B cell (primary cell): ENCODE data around the gene ABLIM3. TPM values are rescaled to one million over a fixed set of nuclear protein-coding genes. Genes with fewer than 3 reads are reported as not detected.

Source experiments
- ATAC-seq: fragments of 200-7000 bp; cut with Tn5 transposase; one replicate; pipeline ENCODE4 v1.10.0; 2021; ENCODE audit warnings: low read depth, mild to moderate bottlenecking, moderate number of reproducible peaks, moderate library complexity
- CTCF ChIA-PET: fragments of 350-600 bp; sonication (Branson Sonifier 250); formaldehyde crosslinking; loops from one replicate; lab custom pipeline; 2021; ENCODE audit warnings: antibody characterized with exemption, inconsistent platforms; lab: Charles Lee
- POLR2A ChIA-PET: fragments of 350-600 bp; sonication (Branson Sonifier 250); formaldehyde crosslinking; loops from one replicate; lab custom pipeline; 2021; ENCODE audit warnings: antibody characterized with exemption; lab: Charles Lee
- DNase-seq: peaks from one replicate; pipeline ENCODE4 v3.0.0; 2013
- H2AFZ ChIP-seq: 2 replicates; pipeline ENCODE4 v1.6.1; 2012; ENCODE audit warnings: mild to moderate bottlenecking, low read depth, low read length; ENCODE audit not compliant: insufficient read depth, poor library complexity, severe bottlenecking
- H3K27ac ChIP-seq, 2 donors: 1 replicate in 1 of 2; 2 replicates in 1 of 2; pipeline ENCODE4 v1.5.1; 2012 to 2013; ENCODE audit warnings: low read length in 2 of 2, mild to moderate bottlenecking in 2 of 2, moderate library complexity in 1 of 2
- H3K27me3 ChIP-seq, 4 experiments: fragments of 200-600 bp in 1 of 4; sonication (generic) in 1 of 4; replicated peaks in 1 of 4; 1 replicate in 2 of 4; 2 replicates in 2 of 4; pipeline versions ENCODE4 v1.6.1 to v1.7.0; 2013 to 2016; ENCODE audit warnings: low read length in 3 of 4, mild to moderate bottlenecking in 2 of 4, mixed read lengths in 1 of 4, moderate library complexity in 1 of 4; ENCODE audit not compliant: insufficient read depth in 4 of 4, control insufficient read depth in 3 of 4; ENCODE audit errors: control extremely low read depth in 1 of 4
- H3K36me3 ChIP-seq, 2 experiments: replicated peaks in 1 of 2; 1 replicate in 1 of 2; 2 replicates in 1 of 2; pipeline versions ENCODE4 v1.6.1 to v1.7.1; 2013; ENCODE audit warnings: low read length in 1 of 2; ENCODE audit not compliant: insufficient read depth in 2 of 2, control insufficient read depth in 1 of 2; ENCODE audit errors: control extremely low read depth in 1 of 2, extremely low read depth in 1 of 2
- H3K4me1 ChIP-seq, 2 donors: fragments of 200-600 bp in 1 of 2; sonication (generic) in 1 of 2; 1 replicate in 1 of 2; 2 replicates in 1 of 2; pipeline versions ENCODE4 v1.5.1 to v1.6.1; 2013 to 2017; ENCODE audit warnings: low read length in 2 of 2; ENCODE audit not compliant: control insufficient read depth in 2 of 2, insufficient read depth in 2 of 2
- H3K4me2 ChIP-seq: replicated peaks from 2 replicates; pipeline ENCODE3; 2012; ENCODE audit warnings: mild to moderate bottlenecking, low read depth, low read length; ENCODE audit not compliant: poor library complexity, severe bottlenecking
- H3K4me3 ChIP-seq, 5 experiments: fragments of 200-600 bp in 1 of 5; sonication (generic) in 1 of 5; 1 replicate in 3 of 5; 2 replicates in 2 of 5; pipeline versions ENCODE4 v1.5.1 to v1.7.0; 2011 to 2016; ENCODE audit warnings: low read length in 4 of 5, mild to moderate bottlenecking in 4 of 5, low read depth in 2 of 5, control low read depth in 1 of 5, moderate library complexity in 1 of 5; ENCODE audit not compliant: insufficient read depth in 1 of 5; ENCODE audit errors: control extremely low read depth in 1 of 5, extremely low read depth in 1 of 5
- H3K79me2 ChIP-seq: fragments of 200-600 bp; sonication (generic); one replicate; pipeline ENCODE4 v1.6.0; 2016; ENCODE audit warnings: low read length; ENCODE audit not compliant: control insufficient read depth, insufficient read depth
- H3K9ac ChIP-seq: fragments of 200-600 bp; sonication (generic); 2 replicates; pipeline ENCODE4 v1.6.1; 2017; ENCODE audit warnings: mild to moderate bottlenecking, low read length, moderate library complexity
- H3K9me3 ChIP-seq, 3 donors: one replicate each; pipeline versions ENCODE4 v1.6.1 to v1.7.1; 2013; ENCODE audit warnings: low read length in 2 of 3; ENCODE audit not compliant: control insufficient read depth in 2 of 3, insufficient read depth in 1 of 3; ENCODE audit errors: control extremely low read depth in 1 of 3
- H4K20me1 ChIP-seq: 2 replicates; pipeline ENCODE4 v1.6.0; 2012; ENCODE audit warnings: mild to moderate bottlenecking, low read length; ENCODE audit not compliant: insufficient read depth, control insufficient read depth, poor library complexity, severe bottlenecking
- H3K27ac Mint-ChIP-seq: one replicate; pipeline ENCODE4 v1.8.0; 2021; ENCODE audit warnings: mixed read lengths
- H3K27me3 Mint-ChIP-seq: one replicate; pipeline ENCODE4 v1.8.0; 2021; ENCODE audit warnings: mixed read lengths
- H3K4me1 Mint-ChIP-seq: one replicate; pipeline ENCODE4 v1.8.0; 2021; ENCODE audit warnings: mixed read lengths
- H3K4me3 Mint-ChIP-seq: one replicate; pipeline ENCODE4 v1.8.0; 2021; ENCODE audit warnings: mixed read lengths
- H3K9me3 Mint-ChIP-seq: one replicate; pipeline ENCODE4 v1.8.0; 2022; ENCODE audit warnings: mixed read lengths; ENCODE audit not compliant: insufficient read depth
- CTCF ChIP-seq: fragments of 200-600 bp; IDR thresholded peaks from one replicate; pipeline ENCODE4 v1.8.0; 2022; ENCODE audit warnings: antibody characterized with exemption, mild to moderate bottlenecking
- EZH2 ChIP-seq: IDR thresholded peaks from 2 replicates; pipeline ENCODE4 v1.6.1; 2012; ENCODE audit warnings: borderline replicate concordance, low read depth, mild to moderate bottlenecking, moderate library complexity, low read length; ENCODE audit not compliant: insufficient read depth, poor library complexity, severe bottlenecking
- WGBS: methylation state at CpG from one replicate; pipeline ENCODE4 v1.1.5; 2013; ENCODE audit warnings: missing lambda C conversion rate; ENCODE audit not compliant: insufficient coverage; 5-methylcytosine and 5-hydroxymethylcytosine counted together
- intact Hi-C: fragments of 100-400 bp; cut with micrococcal nuclease; formaldehyde crosslinking; loops from one replicate; pipeline ENCODE4 v1.10.0; 2022
- polyA plus RNA-seq: library from polyadenylated mRNA; depleted of rRNA; stranded (reverse); fragments of >200 nt; gene quantifications from 2 replicates; pipeline ENCODE4 v1.2.3, GENCODE V29; 2012
- total RNA-seq, 2 donors: library from RNA; stranded (reverse); fragments of 120-200 nt in 1 of 2; gene quantifications; 1 replicate in 1 of 2; 2 replicates in 1 of 2; pipeline versions ENCODE4 v1.2.3 to v1.2.4, GENCODE V29; 2013 to 2022

Gene ABLIM3
- total and polyA plus RNA-seq, 2 donors (not counting 1 experiment from before 2014, with no cell fraction given), result not detected

- TF ChIP-seq EZH2 (no peak), CTCF (no peak)
- Mint-ChIP-seq H3K27ac (no peak overlapping the region), H3K4me3 (no peak overlapping the region), H3K4me1 (no peaks in the 10 kb centered on the region), H3K27me3 (peaks cover 16% of the 10 kb centered on the region), H3K9me3 (no peaks in the 10 kb centered on the region)
- ChIA-PET CTCF (interaction anchor here (0.7 to 2.3 kb wide), 2 partner anchors 8 to 865 kb away, joined by 3 to 7 read pairs; no protein-coding TSS in a partner anchor), POLR2A (no interaction called here)
- DNase-seq, result no peak
- no peaks in the 10 kb centered on the region for H3K9me3 ChIP-seq
- no peaks in the 10 kb centered on the region for H3K36me3 ChIP-seq
- WGBS, result no CpG with 5 or more reads among the region's 6 CpGs
- H3K27me3 ChIP-seq, result no peaks in the 10 kb centered on the region
- intact Hi-C loops, result no loop called here
- no peak overlapping the region for H3K4me2 ChIP-seq
- no peaks in the 10 kb centered on the region for H3K4me1 ChIP-seq
- H3K27ac ChIP-seq, result no peak overlapping the region
- no peak overlapping the region for H3K9ac ChIP-seq
- no peak overlapping the region for H2AFZ ChIP-seq
- no peak for ATAC-seq
- no peak overlapping the region for H3K4me3 ChIP-seq
- H4K20me1 ChIP-seq, result no peaks in the 10 kb centered on the region
- H3K79me2 ChIP-seq, result no peaks in the 10 kb centered on the region
Observed at GRCh38 chr5:149309354-149309753, 168.1 kb downstream of the ABLIM3 start.

Other genes with a start within 250 kb of the ABLIM3 start
- not detected in 2 replicates for gene SH3TC2, start 78.4 kb upstream of the ABLIM3 start, total RNA-seq
- 0.01 TPM in 1 of 2 replicates, not detected in the other for gene SH3TC2, start 78.4 kb upstream of the ABLIM3 start, polyA plus RNA-seq
- gene AFAP1L1, start 130.4 kb downstream of the ABLIM3 start, total RNA-seq, result not detected in 2 replicates
- not detected in 2 replicates for gene AFAP1L1, start 130.4 kb downstream of the ABLIM3 start, polyA plus RNA-seq
- 12.1 and 12.5 TPM in 2 replicates for gene GRPEL2, start 204.0 kb downstream of the ABLIM3 start, total RNA-seq
- gene GRPEL2, start 204.0 kb downstream of the ABLIM3 start, polyA plus RNA-seq, result 1.1 and 1.4 TPM in 2 replicates
- 11.7 and 13.5 TPM in 2 replicates for gene PCYOX1L, start 216.6 kb downstream of the ABLIM3 start, total RNA-seq
- 19.4 and 22.0 TPM in 2 replicates for gene PCYOX1L, start 216.6 kb downstream of the ABLIM3 start, polyA plus RNA-seq
- not detected in 2 replicates for gene IL17B, start 237.8 kb downstream of the ABLIM3 start, total RNA-seq
- not detected in 2 replicates for gene IL17B, start 237.8 kb downstream of the ABLIM3 start, polyA plus RNA-seq